Neural cell (in vitro differentiated cells): Measurements from ENCODE around the gene RPN1.

Experiments used
- EZH2 ChIP-seq: fragments of 200-600, 300-800 bp; shearing (Covaris generic), sonication (generic); IDR thresholded peaks from 2 replicates; pipeline ENCODE4 v1.6.1; 2014; ENCODE audit warnings: antibody characterized with exemption, low read length, borderline replicate concordance, mild to moderate bottlenecking; ENCODE audit not compliant: insufficient read depth, poor library complexity, severe bottlenecking
- REST ChIP-seq: IDR thresholded peaks from 2 replicates; pipeline ENCODE4 v1.6.1; 2012; ENCODE audit warnings: borderline replicate concordance
- TF ChIP-seq, protein P1 (sequence below): fragments of 450-650 bp; IDR thresholded peaks from 2 replicates; pipeline ENCODE4 v1.5.1; 2014; ENCODE audit warnings: antibody characterized with exemption, mild to moderate bottlenecking, moderate library complexity; ENCODE audit not compliant: poor library complexity, severe bottlenecking

- TF ChIP-seq, protein P1, sequence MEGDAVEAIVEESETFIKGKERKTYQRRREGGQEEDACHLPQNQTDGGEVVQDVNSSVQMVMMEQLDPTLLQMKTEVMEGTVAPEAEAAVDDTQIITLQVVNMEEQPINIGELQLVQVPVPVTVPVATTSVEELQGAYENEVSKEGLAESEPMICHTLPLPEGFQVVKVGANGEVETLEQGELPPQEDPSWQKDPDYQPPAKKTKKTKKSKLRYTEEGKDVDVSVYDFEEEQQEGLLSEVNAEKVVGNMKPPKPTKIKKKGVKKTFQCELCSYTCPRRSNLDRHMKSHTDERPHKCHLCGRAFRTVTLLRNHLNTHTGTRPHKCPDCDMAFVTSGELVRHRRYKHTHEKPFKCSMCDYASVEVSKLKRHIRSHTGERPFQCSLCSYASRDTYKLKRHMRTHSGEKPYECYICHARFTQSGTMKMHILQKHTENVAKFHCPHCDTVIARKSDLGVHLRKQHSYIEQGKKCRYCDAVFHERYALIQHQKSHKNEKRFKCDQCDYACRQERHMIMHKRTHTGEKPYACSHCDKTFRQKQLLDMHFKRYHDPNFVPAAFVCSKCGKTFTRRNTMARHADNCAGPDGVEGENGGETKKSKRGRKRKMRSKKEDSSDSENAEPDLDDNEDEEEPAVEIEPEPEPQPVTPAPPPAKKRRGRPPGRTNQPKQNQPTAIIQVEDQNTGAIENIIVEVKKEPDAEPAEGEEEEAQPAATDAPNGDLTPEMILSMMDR: no peak
- no peak for TF ChIP-seq EZH2
- TF ChIP-seq REST: no peak
Observed at GRCh38 chr3:128624526-128625138, 26.0 kb downstream of the RPN1 start.
